WTC11 (cell line): ENCODE measurements around the gene GANAB. TPM values are rescaled to one million over a fixed set of nuclear protein-coding genes. Genes with fewer than 3 reads are reported as not detected.

Experiments
- ATAC-seq: fragments of 200-7000 bp; cut with Tn5 transposase; 2 replicates; pipeline ENCODE4 v1.10.0; 2021; ENCODE audit warnings: mild to moderate bottlenecking, moderate library complexity
- CTCF ChIA-PET: fragments of 300-600 bp; sonication (Branson Sonifier 250); formaldehyde crosslinking; loops from one replicate; lab custom pipeline; 2021; ENCODE audit warnings: antibody characterized with exemption; lab: Charles Lee
- POLR2A ChIA-PET: fragments of 350-600 bp; sonication (Branson Sonifier 250); formaldehyde crosslinking; loops from one replicate; lab custom pipeline; 2021; ENCODE audit warnings: antibody characterized with exemption; lab: Charles Lee
- DNase-seq: peaks from one replicate; pipeline ENCODE4 v3.0.0; 2021; ENCODE audit warnings: low spot score
- H3K27ac Mint-ChIP-seq: 2 replicates; pipeline ENCODE4 v1.8.0; 2021; ENCODE audit warnings: mixed read lengths
- H3K27me3 Mint-ChIP-seq: 2 replicates; pipeline ENCODE4 v1.8.0; 2021; ENCODE audit warnings: low read depth, mild to moderate bottlenecking, moderate library complexity, mixed read lengths
- H3K36me3 Mint-ChIP-seq: 2 replicates; pipeline ENCODE4 v1.8.0; 2021; ENCODE audit warnings: mixed read lengths
- H3K4me1 Mint-ChIP-seq: 2 replicates; pipeline ENCODE4 v1.8.0; 2022; ENCODE audit warnings: mixed read lengths
- H3K4me3 Mint-ChIP-seq: 2 replicates; pipeline ENCODE4 v1.8.0; 2021; ENCODE audit warnings: mild to moderate bottlenecking, moderate library complexity, mixed read lengths
- H3K9me3 Mint-ChIP-seq: 2 replicates; pipeline ENCODE4 v1.8.0; 2021; ENCODE audit warnings: mixed read lengths
- AFF4 ChIP-seq: sonication (generic); formaldehyde crosslinking; IDR thresholded peaks from 2 replicates; pipeline ENCODE4 v1.8.1; 2023; ENCODE audit warnings: mild to moderate bottlenecking, missing genetic modification reagents, borderline replicate concordance
- ATF2 ChIP-seq: sonication (generic); formaldehyde crosslinking; IDR thresholded peaks from 2 replicates; pipeline ENCODE4 v1.8.1; 2022; ENCODE audit warnings: low read depth, missing genetic modification reagents, borderline replicate concordance
- CREB1 ChIP-seq: sonication (generic); formaldehyde crosslinking; IDR thresholded peaks from 2 replicates; pipeline ENCODE4 v1.8.0; 2023; ENCODE audit warnings: mild to moderate bottlenecking, missing genetic modification reagents
- E2F1 ChIP-seq: sonication (generic); formaldehyde crosslinking; IDR thresholded peaks from 2 replicates; pipeline ENCODE4 v1.8.0; 2022; ENCODE audit warnings: mild to moderate bottlenecking, missing genetic modification reagents
- E2F5 ChIP-seq: sonication (generic); formaldehyde crosslinking; IDR thresholded peaks from 2 replicates; pipeline ENCODE4 v1.8.1; 2022; ENCODE audit warnings: mild to moderate bottlenecking, moderate library complexity, missing genetic modification reagents
- ELF4 ChIP-seq: sonication (generic); formaldehyde crosslinking; IDR thresholded peaks from 2 replicates; pipeline ENCODE4 v1.8.1; 2022; ENCODE audit warnings: low read depth, mild to moderate bottlenecking, moderate library complexity, missing genetic modification reagents
- FOXP4 ChIP-seq: sonication (generic); formaldehyde crosslinking; IDR thresholded peaks from 2 replicates; pipeline ENCODE4 v1.8.0; 2022; ENCODE audit warnings: mild to moderate bottlenecking, missing genetic modification reagents
- JUN ChIP-seq: sonication (generic); formaldehyde crosslinking; IDR thresholded peaks from 2 replicates; pipeline ENCODE4 v1.8.0; 2023; ENCODE audit warnings: mild to moderate bottlenecking, missing genetic modification reagents
- MAX ChIP-seq: sonication (generic); formaldehyde crosslinking; IDR thresholded peaks from 2 replicates; pipeline ENCODE4 v1.8.0; 2022; ENCODE audit warnings: mild to moderate bottlenecking, missing genetic modification reagents
- MXD4 ChIP-seq: fragments of 250-450 bp; sonication (Bioruptor Pico); IDR thresholded peaks from 2 replicates; pipeline ENCODE4 v1.8.0; 2021; ENCODE audit warnings: mild to moderate bottlenecking, moderate library complexity, borderline replicate concordance
- NFATC4 ChIP-seq: fragments of 250-450 bp; sonication (Bioruptor Pico); IDR thresholded peaks from 2 replicates; pipeline ENCODE4 v1.9.0; 2021; ENCODE audit warnings: mild to moderate bottlenecking
- NR2C2 ChIP-seq: sonication (generic); formaldehyde crosslinking; IDR thresholded peaks from 2 replicates; pipeline ENCODE4 v1.8.0; 2022; ENCODE audit warnings: mild to moderate bottlenecking, missing genetic modification reagents
- NR3C1 ChIP-seq: sonication (generic); formaldehyde crosslinking; conservative IDR thresholded peaks from 2 replicates; pipeline ENCODE4 v1.8.1; 2023; ENCODE audit warnings: low read depth, mild to moderate bottlenecking, missing genetic modification reagents
- OVOL2 ChIP-seq: fragments of 250-450 bp; sonication (Bioruptor Pico); IDR thresholded peaks from 2 replicates; pipeline ENCODE4 v1.9.0; 2021; ENCODE audit warnings: mild to moderate bottlenecking, borderline replicate concordance
- PRRX2 ChIP-seq: fragments of 250-450 bp; sonication (Bioruptor Pico); IDR thresholded peaks from 2 replicates; pipeline ENCODE4 v1.8.0; 2021; ENCODE audit warnings: mild to moderate bottlenecking
- USF2 ChIP-seq: sonication (generic); formaldehyde crosslinking; IDR thresholded peaks from 2 replicates; pipeline ENCODE4 v1.8.1; 2023; ENCODE audit warnings: mild to moderate bottlenecking, missing genetic modification reagents, moderate library complexity
- ZBTB21 ChIP-seq: sonication (generic); formaldehyde crosslinking; IDR thresholded peaks from 2 replicates; pipeline ENCODE4 v1.8.1; 2023; ENCODE audit warnings: mild to moderate bottlenecking, missing genetic modification reagents, borderline replicate concordance
- ZNF425 ChIP-seq: fragments of 250-450 bp; sonication (Bioruptor Pico); conservative IDR thresholded peaks from 2 replicates; pipeline ENCODE4 v1.9.0; 2021; ENCODE audit warnings: mild to moderate bottlenecking
- ZNF532 ChIP-seq: fragments of 250-450 bp; sonication (Bioruptor Pico); IDR thresholded peaks from 2 replicates; pipeline ENCODE4 v1.9.0; 2021; ENCODE audit warnings: mild to moderate bottlenecking, borderline replicate concordance
- total RNA-seq: library from RNA; stranded (reverse); gene quantifications from 3 replicates; pipeline ENCODE4 v1.2.3, GENCODE V29; 2021

GANAB gene
- total RNA-seq, 1 experiment from 2014 or later, result 327 TPM

GRCh38 chr11:62649486-62649885 is 3.1 kb upstream of the GANAB start (continued):
- no peak for TF ChIP-seq ATF2 (CRISPR knock-in tag)
- no peak for TF ChIP-seq NFATC4 (CRISPR knock-in tag)
- no peak for TF ChIP-seq MXD4 (CRISPR knock-in tag)
- no peak for TF ChIP-seq PRRX2 (CRISPR knock-in tag)
- no peak for TF ChIP-seq ZBTB21 (CRISPR knock-in tag)
- no peak for TF ChIP-seq OVOL2 (CRISPR knock-in tag)
- TF ChIP-seq E2F1, result no peak
- TF ChIP-seq AFF4 (CRISPR knock-in tag), result no peak
- TF ChIP-seq FOXP4 (CRISPR knock-in tag), result no peak
- TF ChIP-seq, all 79 proteins: peak for 0

GRCh38 chr11:62648967-62649364 is 2.6 kb upstream of the GANAB start:
- POLR2A ChIA-PET, result interaction anchor here (1.1 to 6.3 kb wide), 3 partner anchors 16 to 57 kb away, joined by 3 to 42 read pairs (median 8); partner anchors contain the start of genes C11orf98, CSKMT and TUT1
- no peak overlapping the region for H3K27ac Mint-ChIP-seq
- no peak for TF ChIP-seq MAX (CRISPR knock-in tag)
- TF ChIP-seq ZNF532 (CRISPR knock-in tag), result no peak
- no peak for TF ChIP-seq E2F5 (CRISPR knock-in tag)
- TF ChIP-seq CREB1, result no peak
- TF ChIP-seq ELF4 (CRISPR knock-in tag), result no peak
- no peak for TF ChIP-seq JUN
- no peak for TF ChIP-seq USF2 (CRISPR knock-in tag)
- no peak for TF ChIP-seq NR2C2 (CRISPR knock-in tag)
- TF ChIP-seq NR3C1, result no peak
- TF ChIP-seq ZNF425 (CRISPR knock-in tag), result no peak

More at GRCh38 chr11:62648967-62649364, 2.6 kb upstream of the GANAB start:
- Mint-ChIP-seq H3K36me3 (peaks cover 28% of the 10 kb centered on the region), H3K9me3 (no peaks in the 10 kb centered on the region), H3K4me3 (no peak overlapping the region), H3K4me1 (peaks cover 18% of the 10 kb centered on the region), H3K27me3 (no peaks in the 10 kb centered on the region)
- no peak for ATAC-seq
- no peak for DNase-seq
- CTCF ChIA-PET, result no interaction called here
